Hepatocyte (in vitro differentiated cells): ENCODE data around the gene ROBO1.

ENCODE experiments used
- CTCF ChIP-seq: fragments of 200-600 bp; sonication (generic); IDR thresholded peaks from 2 replicates; pipeline ENCODE4 v1.5.1; 2016; ENCODE audit warnings: antibody characterized with exemption, mild to moderate bottlenecking; ENCODE audit not compliant: poor library complexity
- EZH2phosphoT487 ChIP-seq: fragments of 200-600 bp; sonication (generic); IDR thresholded peaks from one replicate; pipeline ENCODE4 v1.6.1; 2018; ENCODE audit warnings: antibody characterized with exemption, mild to moderate bottlenecking, low read depth, moderate library complexity; ENCODE audit not compliant: unreplicated experiment, severe bottlenecking

- no peak for TF ChIP-seq EZH2phosphoT487
- no peak for TF ChIP-seq CTCF
Measured at GRCh38 chr3:79148786-79149185, 619.0 kb downstream of the ROBO1 start.
